Fibroblast of lung (primary cell): ENCODE results near the gene CFAP410.

ENCODE experiments used
- CTCF ChIP-seq, 2 donors: IDR thresholded peaks in 1 of 2; conservative IDR thresholded peaks in 1 of 2; 1 replicate in 1 of 2; 2 replicates in 1 of 2; pipeline ENCODE4 v1.5.1; 2011 to 2012; ENCODE audit warnings: low read length in 2 of 2, control low read depth in 1 of 2, inconsistent platforms in 1 of 2, low read depth in 1 of 2, mild to moderate bottlenecking in 1 of 2
- EZH2 ChIP-seq: IDR thresholded peaks from 2 replicates; pipeline ENCODE4 v1.5.1; 2012; ENCODE audit warnings: low read length, control low read depth, mild to moderate bottlenecking; ENCODE audit errors: missing control alignments

- TF ChIP-seq CTCF (conservative IDR thresholded peaks at IDR 0.05 in 1 of 2, IDR thresholded peaks at IDR 0.05 in 1 of 2; ENCODE audit: low read depth in 1 of 2, low read length in 2 of 2) (no peak), EZH2 (no peak)
These were observed 39.5 kb downstream of the CFAP410 start, which contains the start of gene PFKL for GRCh38 chr21:44299458-44300261.
